Ascending aorta (tissue), 2 donors: ENCODE results near the gene KDF1. TPM values are rescaled to one million over a fixed set of nuclear protein-coding genes. Genes with fewer than 3 reads are reported as not detected.
A peak's percentile ranks its signal among the peaks of the same experiment; 100 is the strongest.

Experiments
- DNase-seq, 2 donors: peaks; one replicate each; pipeline ENCODE4 v3.0.0-alpha.2; 2019; ENCODE audit warnings: low spot score in 2 of 2
- H3K27ac ChIP-seq, 2 donors: fragments of 200-600 bp; sonication (generic); one replicate each; pipeline ENCODE4 v1.5.1; 2016 to 2017; ENCODE audit warnings: mild to moderate bottlenecking in 1 of 2
- H3K27me3 ChIP-seq: fragments of 200-600 bp; sonication (generic); one replicate; pipeline ENCODE4 v1.5.1; 2017
- H3K36me3 ChIP-seq, 2 donors: fragments of 200-600 bp; sonication (generic); one replicate each; pipeline ENCODE4 v1.5.1; 2016
- H3K4me1 ChIP-seq, 2 donors: fragments of 200-600 bp; sonication (generic); one replicate each; pipeline ENCODE4 v1.5.1; 2016 to 2017; ENCODE audit warnings: mild to moderate bottlenecking in 1 of 2
- H3K4me3 ChIP-seq, 2 donors: fragments of 200-600 bp; sonication (generic); one replicate each; pipeline ENCODE4 v1.5.1; 2016 to 2017; ENCODE audit warnings: mild to moderate bottlenecking in 1 of 2
- H3K9me3 ChIP-seq, 2 donors: fragments of 200-600 bp; sonication (generic); one replicate each; pipeline ENCODE4 v1.5.1; 2016
- intact Hi-C: fragments of 100-400 bp; cut with DNase I; formaldehyde crosslinking; loops from one replicate; pipeline ENCODE4 v1.15.1; 2023
- total RNA-seq: library from RNA; depleted of rRNA; stranded (reverse); fragments of >200 nt; gene quantifications from one replicate; pipeline ENCODE4 v1.1.0, GENCODE V29; 2016
- TF ChIP-seq, protein P1 (sequence below), 3 experiments: fragments of 200-600 bp in 2 of 3; fragments of 450-650 bp in 1 of 3; sonication (generic) in 2 of 3; IDR thresholded peaks; one replicate each; pipeline ENCODE4 v1.5.1; 2016 to 2019; ENCODE audit warnings: antibody characterized with exemption in 3 of 3, mild to moderate bottlenecking in 1 of 3, moderate library complexity in 1 of 3

Gene KDF1
- total RNA-seq, 1 donor from 2014 or later = not detected

DNA sequence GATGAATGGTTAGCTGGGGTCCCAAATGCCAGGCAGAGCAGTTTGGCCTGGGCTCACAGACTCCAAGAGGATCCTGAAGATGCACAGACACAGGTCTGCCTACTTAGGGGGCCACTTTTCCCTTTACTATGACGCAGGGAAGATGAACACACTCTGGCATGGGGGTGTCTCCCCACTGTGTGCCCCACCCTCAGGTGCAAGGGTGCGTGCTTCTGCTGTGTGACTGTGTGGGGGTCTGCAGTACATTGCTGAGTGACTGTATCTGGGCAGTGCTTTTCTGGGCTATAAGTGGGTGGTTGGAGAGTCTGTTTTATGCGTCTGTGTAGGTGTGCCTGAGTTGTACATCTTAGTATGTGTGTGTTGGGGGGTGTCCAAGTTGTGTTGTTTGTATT is 50.3 kb downstream of the KDF1 start:
- Histone ChIP-seq H3K9me3 (no peaks in the 10 kb centered on the region), H3K27me3 (no peaks in the 10 kb centered on the region), H3K27ac (no peak overlapping the region), H3K36me3 (no peaks in the 10 kb centered on the region), H3K4me1 (no peaks in the 10 kb centered on the region), H3K4me3 (no peak overlapping the region)
- no peak for DNase-seq
- intact Hi-C loops = no loop called here
- TF ChIP-seq, protein P1, sequence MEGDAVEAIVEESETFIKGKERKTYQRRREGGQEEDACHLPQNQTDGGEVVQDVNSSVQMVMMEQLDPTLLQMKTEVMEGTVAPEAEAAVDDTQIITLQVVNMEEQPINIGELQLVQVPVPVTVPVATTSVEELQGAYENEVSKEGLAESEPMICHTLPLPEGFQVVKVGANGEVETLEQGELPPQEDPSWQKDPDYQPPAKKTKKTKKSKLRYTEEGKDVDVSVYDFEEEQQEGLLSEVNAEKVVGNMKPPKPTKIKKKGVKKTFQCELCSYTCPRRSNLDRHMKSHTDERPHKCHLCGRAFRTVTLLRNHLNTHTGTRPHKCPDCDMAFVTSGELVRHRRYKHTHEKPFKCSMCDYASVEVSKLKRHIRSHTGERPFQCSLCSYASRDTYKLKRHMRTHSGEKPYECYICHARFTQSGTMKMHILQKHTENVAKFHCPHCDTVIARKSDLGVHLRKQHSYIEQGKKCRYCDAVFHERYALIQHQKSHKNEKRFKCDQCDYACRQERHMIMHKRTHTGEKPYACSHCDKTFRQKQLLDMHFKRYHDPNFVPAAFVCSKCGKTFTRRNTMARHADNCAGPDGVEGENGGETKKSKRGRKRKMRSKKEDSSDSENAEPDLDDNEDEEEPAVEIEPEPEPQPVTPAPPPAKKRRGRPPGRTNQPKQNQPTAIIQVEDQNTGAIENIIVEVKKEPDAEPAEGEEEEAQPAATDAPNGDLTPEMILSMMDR (IDR thresholded peaks at IDR 0.05) = no peak

GRCh38 chr1:26907071-26907917 is 53.0 kb downstream of the KDF1 start:
- no peak overlapping the region for H3K27ac ChIP-seq
- H3K36me3 ChIP-seq = no peaks in the 10 kb centered on the region
- H3K9me3 ChIP-seq = no peaks in the 10 kb centered on the region
- H3K4me3 ChIP-seq = no peak overlapping the region
- intact Hi-C loops = no loop called here
- no peaks in the 10 kb centered on the region for H3K27me3 ChIP-seq
- no peak for DNase-seq
- no peaks in the 10 kb centered on the region for H3K4me1 ChIP-seq
- TF ChIP-seq, protein P1 (IDR thresholded peaks at IDR 0.05) = no peak

GRCh38 chr1:26900815-26901511 is 59.3 kb downstream of the KDF1 start:
- TF ChIP-seq, protein P1 (IDR thresholded peaks at IDR 0.05) = no peak
- no peak for DNase-seq
- Histone ChIP-seq H3K27me3 (no peaks in the 10 kb centered on the region), H3K9me3 (no peaks in the 10 kb centered on the region), H3K36me3 (peaks cover 16 to 20% of the 10 kb centered on the region in 2 donors), H3K4me3 (peak overlapping the region; percentile 66 to 95), H3K4me1 (peaks cover 6 to 15% of the 10 kb centered on the region in 2 donors), H3K27ac (peak overlapping the region; percentile 67 to 87)
- intact Hi-C loops = loop anchor here (1.0 kb wide), 2 partner anchors 11 to 20 kb away; partner anchors contain the start of genes GPN2 and NUDC

DNA sequence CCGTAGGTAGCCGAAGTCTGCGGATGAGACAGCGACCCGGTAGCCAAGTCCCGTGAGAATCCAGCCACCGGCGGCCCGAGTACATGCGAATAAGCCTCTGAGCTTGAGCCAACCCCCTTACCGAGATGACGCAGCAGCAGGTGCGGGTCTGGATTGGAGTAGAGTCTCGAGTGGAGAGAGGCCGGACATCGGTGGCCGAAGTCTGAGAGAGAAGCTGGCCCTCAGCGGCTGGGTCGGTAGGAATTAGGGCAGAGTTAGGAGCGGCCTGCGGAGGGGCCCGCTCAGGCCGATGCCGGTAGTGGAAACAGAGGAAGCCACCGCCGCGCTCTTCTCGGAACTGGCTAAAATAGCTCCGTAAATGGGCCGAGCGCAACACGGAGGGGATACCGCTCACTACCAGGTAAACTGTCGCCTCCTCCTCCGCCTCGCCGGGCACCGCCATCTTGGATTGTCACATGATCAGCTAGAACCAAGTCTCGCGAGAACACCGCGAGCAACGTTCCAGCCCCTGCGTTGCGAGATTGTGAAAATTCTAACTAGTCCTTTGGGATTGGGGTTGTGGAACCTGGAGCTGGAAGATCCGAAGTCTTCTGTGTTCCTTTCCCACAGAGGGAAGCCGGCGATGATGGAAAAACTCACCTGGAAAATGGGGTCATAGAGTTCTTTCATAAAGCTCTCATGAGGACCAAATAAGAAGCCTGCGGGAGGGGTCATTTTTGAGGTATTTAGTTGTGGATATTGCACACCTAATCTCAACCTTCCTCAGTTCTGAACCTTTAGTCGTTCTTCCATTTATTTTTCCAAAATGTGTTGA is 60.1 kb downstream of the KDF1 start, which contains the start of gene GPATCH3:
Gene GPATCH3 (minus strand): TSS at position 467 of the 814 bp plus-strand sequence. CDS start 25 bp downstream, at position 442.
- peak within 1 kb of the TSS; percentile 66 to 95 for H3K4me3 ChIP-seq
- DNase-seq = peak; percentile 57 to 96
- TF ChIP-seq, protein P1 (IDR thresholded peaks at IDR 0.05) = no peak
- H3K27ac ChIP-seq = peak within 1 kb of the TSS; percentile 67 to 87
- H3K4me1 ChIP-seq = peaks cover 6 to 15% of the 10 kb centered on the region in 2 donors
- peaks cover 17 to 22% of the 10 kb centered on the region in 2 donors for H3K36me3 ChIP-seq
- H3K9me3 ChIP-seq = no peaks in the 10 kb centered on the region
- no peaks in the 10 kb centered on the region for H3K27me3 ChIP-seq
- intact Hi-C loops = loop anchor here (1.0 kb wide), 2 partner anchors 10 to 21 kb away; partner anchors contain the start of genes GPN2 and NUDC

Other genes with a start within 250 kb of the KDF1 start
- 8.8 TPM for gene PIGV, start 172.5 kb downstream of the KDF1 start, total RNA-seq
- 36.0 TPM for gene ZDHHC18, start 133.8 kb downstream of the KDF1 start, total RNA-seq
- 17.8 TPM for gene SFN, start 97.3 kb downstream of the KDF1 start, total RNA-seq
- gene GPN2, start 70.2 kb downstream of the KDF1 start, total RNA-seq = 7.5 TPM
- 2.0 TPM for gene GPATCH3, start 60.0 kb downstream of the KDF1 start, total RNA-seq
- not detected for gene NR0B2, start 46.5 kb downstream of the KDF1 start, total RNA-seq
- gene NUDC, start 38.7 kb downstream of the KDF1 start, total RNA-seq = 19.2 TPM
- gene TRNP1, start 33.2 kb upstream of the KDF1 start, total RNA-seq = 37.6 TPM
- 45.4 TPM for gene TENT5B, start 52.4 kb upstream of the KDF1 start, total RNA-seq
- 22.0 TPM for gene SLC9A1, start 194.7 kb upstream of the KDF1 start, total RNA-seq